Activated CD4-positive, alpha-beta T cell treated with anti-CD3 and anti-CD28 coated beads for 48 hours (primary cell): ENCODE measurements around the gene EML6.

Experiments
- DNase-seq: peaks from one replicate; pipeline ENCODE4 v3.0.0-alpha.2; 2020

The EML6 gene

GRCh38 chr2:55012672-55013484 is 289.4 kb downstream of the EML6 start:
- no peak for DNase-seq

GRCh38 chr2:55013936-55014335 is 290.5 kb downstream of the EML6 start:
- DNase-seq: no peak

GRCh38 chr2:55014962-55015939 is 291.8 kb downstream of the EML6 start:
- peak; percentile 25 for DNase-seq

- DNase-seq: no peak
Observed at GRCh38 chr2:55017428-55017827, 294.0 kb downstream of the EML6 start.

GRCh38 chr2:55017880-55018279 is 294.4 kb downstream of the EML6 start:
- DNase-seq: no peak

GRCh38 chr2:55018619-55019018 is 295.2 kb downstream of the EML6 start:
- DNase-seq: no peak

- no peak for DNase-seq
Observed at GRCh38 chr2:55019526-55020258, 296.2 kb downstream of the EML6 start.
